Lower leg skin (tissue), 3 donors: ENCODE measurements around the gene MFAP3L.

Experiments used
- POLR2A ChIP-seq, 2 donors: fragments of 450-650 bp; IDR thresholded peaks; one replicate each; pipeline ENCODE4 v1.6.1; 2016 to 2017; ENCODE audit warnings: antibody characterized with exemption in 2 of 2, mild to moderate bottlenecking in 1 of 2, moderate library complexity in 1 of 2
- TF ChIP-seq, protein P1 (sequence below), 3 donors: fragments of 450-650 bp; IDR thresholded peaks; one replicate each; pipeline ENCODE4 v1.5.1; 2016; ENCODE audit warnings: antibody characterized with exemption in 3 of 3, mild to moderate bottlenecking in 3 of 3, moderate library complexity in 2 of 3

DNA sequence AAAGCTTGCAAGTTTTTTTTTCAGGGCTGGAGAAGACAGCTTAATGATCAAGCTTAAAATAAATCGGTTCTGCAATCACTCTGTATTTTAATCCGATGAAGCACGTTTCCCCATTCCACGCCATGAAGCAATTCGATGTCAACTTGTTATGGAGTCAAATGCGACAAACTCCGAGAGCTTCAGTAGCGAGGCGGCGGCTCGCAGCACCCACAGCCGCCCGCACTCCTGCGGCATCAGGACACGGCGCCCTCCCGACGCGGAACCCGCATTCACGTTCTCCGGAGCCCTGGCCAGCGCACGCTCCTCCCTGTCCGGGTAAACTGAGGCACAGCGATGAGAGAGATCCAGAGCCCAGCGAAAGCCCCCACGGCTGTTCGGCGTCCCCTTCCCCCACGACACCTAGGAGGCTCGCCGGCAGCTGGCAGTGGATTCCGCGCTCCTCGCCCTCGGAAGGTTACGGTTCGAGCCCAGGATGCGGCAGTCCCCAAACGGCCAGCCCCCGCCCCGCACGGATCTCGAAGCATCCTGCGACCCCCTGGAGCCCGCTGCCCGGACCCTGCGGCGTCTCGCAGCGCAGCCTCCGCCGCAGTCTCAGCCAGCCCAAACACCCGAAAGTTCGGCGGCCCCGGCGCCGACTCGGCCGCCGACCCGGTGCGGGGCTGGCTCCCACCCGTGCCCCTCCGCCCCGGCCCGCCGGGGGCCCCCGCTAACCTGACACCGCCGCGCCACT lies 507 bp downstream of the MFAP3L start:
- TF ChIP-seq POLR2A (IDR thresholded peaks at IDR 0.05): no peak
- TF ChIP-seq, protein P1, sequence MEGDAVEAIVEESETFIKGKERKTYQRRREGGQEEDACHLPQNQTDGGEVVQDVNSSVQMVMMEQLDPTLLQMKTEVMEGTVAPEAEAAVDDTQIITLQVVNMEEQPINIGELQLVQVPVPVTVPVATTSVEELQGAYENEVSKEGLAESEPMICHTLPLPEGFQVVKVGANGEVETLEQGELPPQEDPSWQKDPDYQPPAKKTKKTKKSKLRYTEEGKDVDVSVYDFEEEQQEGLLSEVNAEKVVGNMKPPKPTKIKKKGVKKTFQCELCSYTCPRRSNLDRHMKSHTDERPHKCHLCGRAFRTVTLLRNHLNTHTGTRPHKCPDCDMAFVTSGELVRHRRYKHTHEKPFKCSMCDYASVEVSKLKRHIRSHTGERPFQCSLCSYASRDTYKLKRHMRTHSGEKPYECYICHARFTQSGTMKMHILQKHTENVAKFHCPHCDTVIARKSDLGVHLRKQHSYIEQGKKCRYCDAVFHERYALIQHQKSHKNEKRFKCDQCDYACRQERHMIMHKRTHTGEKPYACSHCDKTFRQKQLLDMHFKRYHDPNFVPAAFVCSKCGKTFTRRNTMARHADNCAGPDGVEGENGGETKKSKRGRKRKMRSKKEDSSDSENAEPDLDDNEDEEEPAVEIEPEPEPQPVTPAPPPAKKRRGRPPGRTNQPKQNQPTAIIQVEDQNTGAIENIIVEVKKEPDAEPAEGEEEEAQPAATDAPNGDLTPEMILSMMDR (IDR thresholded peaks at IDR 0.05): no peak
